ENCODE data around the gene NOC2L. TPM values are rescaled to one million over a fixed set of nuclear protein-coding genes. Genes with fewer than 3 reads are reported as not detected.

Gene NOC2L
- total and polyA plus RNA-seq, 9 of the 15 experiments (the other 6 are each of a cell fraction or from before 2014, with no cell fraction given) = 4.0 to 410 (median 200) TPM

DNA sequence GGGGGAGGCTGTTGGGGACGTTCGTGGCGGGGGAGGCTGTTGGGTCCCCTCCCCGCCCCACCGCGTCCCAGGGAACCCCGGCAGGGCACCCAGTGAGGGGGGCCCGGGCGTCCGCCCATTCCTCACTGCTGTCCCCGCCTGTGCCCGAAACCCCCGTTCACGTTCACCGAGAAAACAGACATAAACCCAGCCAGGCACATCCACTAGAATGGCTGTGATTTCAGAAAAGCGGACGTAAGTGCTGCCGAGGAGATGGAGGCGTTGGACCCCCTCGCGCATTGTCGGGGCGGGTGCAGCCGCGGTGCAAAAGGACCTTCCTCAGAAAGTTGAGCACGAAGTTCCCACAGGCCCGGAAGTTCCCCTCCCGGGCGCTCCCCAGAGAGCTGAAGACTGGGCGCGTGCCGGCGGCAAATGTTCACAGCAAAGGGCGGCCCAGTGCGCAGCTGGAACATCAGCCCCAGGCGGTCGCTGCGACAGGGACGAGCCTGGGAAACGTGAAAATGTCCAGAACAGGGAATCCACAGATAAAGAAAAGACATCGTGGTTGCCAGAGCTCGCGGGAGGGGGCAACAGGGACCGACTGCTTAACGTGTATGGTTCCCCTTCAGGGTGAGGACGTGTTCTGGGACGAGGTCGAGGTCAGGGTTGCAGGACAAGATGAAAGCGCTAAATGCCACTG is 53.8 kb downstream of the NOC2L start (continued):
- TF ChIP-seq ZNF143 (CRISPR knock-in tag; IDR thresholded peaks at IDR 0.05) (no peak; the same call in 1 of the 2 replicates), NFRKB (IDR thresholded peaks at IDR 0.05; ENCODE audit: low read depth) (no peak), TSC22D4 (tag; IDR thresholded peaks at IDR 0.05) (no peak), ZBTB1 (CRISPR knock-in tag; IDR thresholded peaks at IDR 0.05; ENCODE audit: borderline replicate concordance, low read depth) (no peak), ZNF77 (CRISPR knock-in tag; IDR thresholded peaks at IDR 0.05) (no peak), ZNF12 (CRISPR knock-in tag; IDR thresholded peaks at IDR 0.05) (no peak), CSDE1 (IDR thresholded peaks at IDR 0.05) (no peak), NR2C1 (IDR thresholded peaks at IDR 0.05) (no peak), NR2C1 (tag; IDR thresholded peaks at IDR 0.05) (no peak), ELF4 (CRISPR knock-in tag; IDR thresholded peaks at IDR 0.05) (no peak), ZNF253 (CRISPR knock-in tag; conservative IDR thresholded peaks at IDR 0.05) (no peak), SIN3A (IDR thresholded peaks at IDR 0.05; ENCODE audit: borderline replicate concordance in 2 of 2, control insufficient read depth in 1 of 2, low read depth in 2 of 2, low read length in 2 of 2) (no peak), MYC (IDR thresholded peaks at IDR 0.05; ENCODE audit: low read depth, low read length) (no peak), MYC (CRISPR knock-in tag; IDR thresholded peaks at IDR 0.05; ENCODE audit: borderline replicate concordance, low read depth) (0 out of 2 replicates have a peak, but pooled peaks have one; percentile 33), EGR1 (conservative IDR thresholded peaks at IDR 0.05) (no peak), ILF3 (IDR thresholded peaks at IDR 0.05; ENCODE audit: borderline replicate concordance) (no peak), TAF15 (IDR thresholded peaks at IDR 0.05; ENCODE audit: low read depth, low read length) (no peak)
- TF ChIP-seq, protein P1, sequence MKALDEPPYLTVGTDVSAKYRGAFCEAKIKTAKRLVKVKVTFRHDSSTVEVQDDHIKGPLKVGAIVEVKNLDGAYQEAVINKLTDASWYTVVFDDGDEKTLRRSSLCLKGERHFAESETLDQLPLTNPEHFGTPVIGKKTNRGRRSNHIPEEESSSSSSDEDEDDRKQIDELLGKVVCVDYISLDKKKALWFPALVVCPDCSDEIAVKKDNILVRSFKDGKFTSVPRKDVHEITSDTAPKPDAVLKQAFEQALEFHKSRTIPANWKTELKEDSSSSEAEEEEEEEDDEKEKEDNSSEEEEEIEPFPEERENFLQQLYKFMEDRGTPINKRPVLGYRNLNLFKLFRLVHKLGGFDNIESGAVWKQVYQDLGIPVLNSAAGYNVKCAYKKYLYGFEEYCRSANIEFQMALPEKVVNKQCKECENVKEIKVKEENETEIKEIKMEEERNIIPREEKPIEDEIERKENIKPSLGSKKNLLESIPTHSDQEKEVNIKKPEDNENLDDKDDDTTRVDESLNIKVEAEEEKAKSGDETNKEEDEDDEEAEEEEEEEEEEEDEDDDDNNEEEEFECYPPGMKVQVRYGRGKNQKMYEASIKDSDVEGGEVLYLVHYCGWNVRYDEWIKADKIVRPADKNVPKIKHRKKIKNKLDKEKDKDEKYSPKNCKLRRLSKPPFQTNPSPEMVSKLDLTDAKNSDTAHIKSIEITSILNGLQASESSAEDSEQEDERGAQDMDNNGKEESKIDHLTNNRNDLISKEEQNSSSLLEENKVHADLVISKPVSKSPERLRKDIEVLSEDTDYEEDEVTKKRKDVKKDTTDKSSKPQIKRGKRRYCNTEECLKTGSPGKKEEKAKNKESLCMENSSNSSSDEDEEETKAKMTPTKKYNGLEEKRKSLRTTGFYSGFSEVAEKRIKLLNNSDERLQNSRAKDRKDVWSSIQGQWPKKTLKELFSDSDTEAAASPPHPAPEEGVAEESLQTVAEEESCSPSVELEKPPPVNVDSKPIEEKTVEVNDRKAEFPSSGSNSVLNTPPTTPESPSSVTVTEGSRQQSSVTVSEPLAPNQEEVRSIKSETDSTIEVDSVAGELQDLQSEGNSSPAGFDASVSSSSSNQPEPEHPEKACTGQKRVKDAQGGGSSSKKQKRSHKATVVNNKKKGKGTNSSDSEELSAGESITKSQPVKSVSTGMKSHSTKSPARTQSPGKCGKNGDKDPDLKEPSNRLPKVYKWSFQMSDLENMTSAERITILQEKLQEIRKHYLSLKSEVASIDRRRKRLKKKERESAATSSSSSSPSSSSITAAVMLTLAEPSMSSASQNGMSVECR (CRISPR knock-in tag; IDR thresholded peaks at IDR 0.05) = peak; percentile 46; the same call in 1 of the 2 replicates
- TF ChIP-seq, protein P2, sequence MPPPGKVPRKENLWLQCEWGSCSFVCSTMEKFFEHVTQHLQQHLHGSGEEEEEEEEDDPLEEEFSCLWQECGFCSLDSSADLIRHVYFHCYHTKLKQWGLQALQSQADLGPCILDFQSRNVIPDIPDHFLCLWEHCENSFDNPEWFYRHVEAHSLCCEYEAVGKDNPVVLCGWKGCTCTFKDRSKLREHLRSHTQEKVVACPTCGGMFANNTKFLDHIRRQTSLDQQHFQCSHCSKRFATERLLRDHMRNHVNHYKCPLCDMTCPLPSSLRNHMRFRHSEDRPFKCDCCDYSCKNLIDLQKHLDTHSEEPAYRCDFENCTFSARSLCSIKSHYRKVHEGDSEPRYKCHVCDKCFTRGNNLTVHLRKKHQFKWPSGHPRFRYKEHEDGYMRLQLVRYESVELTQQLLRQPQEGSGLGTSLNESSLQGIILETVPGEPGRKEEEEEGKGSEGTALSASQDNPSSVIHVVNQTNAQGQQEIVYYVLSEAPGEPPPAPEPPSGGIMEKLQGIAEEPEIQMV (tag; conservative IDR thresholded peaks at IDR 0.05; ENCODE audit: low read depth) = no peak
- TF ChIP-seq, protein P3, sequence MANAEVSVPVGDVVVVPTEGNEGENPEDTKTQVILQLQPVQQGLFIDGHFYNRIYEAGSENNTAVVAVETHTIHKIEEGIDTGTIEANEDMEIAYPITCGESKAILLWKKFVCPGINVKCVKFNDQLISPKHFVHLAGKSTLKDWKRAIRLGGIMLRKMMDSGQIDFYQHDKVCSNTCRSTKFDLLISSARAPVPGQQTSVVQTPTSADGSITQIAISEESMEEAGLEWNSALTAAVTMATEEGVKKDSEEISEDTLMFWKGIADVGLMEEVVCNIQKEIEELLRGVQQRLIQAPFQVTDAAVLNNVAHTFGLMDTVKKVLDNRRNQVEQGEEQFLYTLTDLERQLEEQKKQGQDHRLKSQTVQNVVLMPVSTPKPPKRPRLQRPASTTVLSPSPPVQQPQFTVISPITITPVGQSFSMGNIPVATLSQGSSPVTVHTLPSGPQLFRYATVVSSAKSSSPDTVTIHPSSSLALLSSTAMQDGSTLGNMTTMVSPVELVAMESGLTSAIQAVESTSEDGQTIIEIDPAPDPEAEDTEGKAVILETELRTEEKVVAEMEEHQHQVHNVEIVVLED (CRISPR knock-in tag; IDR thresholded peaks at IDR 0.05) = no peak
- TF ChIP-seq, protein P4, sequence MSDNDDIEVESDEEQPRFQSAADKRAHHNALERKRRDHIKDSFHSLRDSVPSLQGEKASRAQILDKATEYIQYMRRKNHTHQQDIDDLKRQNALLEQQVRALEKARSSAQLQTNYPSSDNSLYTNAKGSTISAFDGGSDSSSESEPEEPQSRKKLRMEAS (CRISPR knock-in tag; IDR thresholded peaks at IDR 0.05) = no peak
